WI38 (cell line): Measurements from ENCODE around the gene TTYH2.

Experiments used
- H3K4me3 ChIP-seq: 2 replicates; pipeline ENCODE4 v1.5.1; 2011; ENCODE audit warnings: low read depth, mild to moderate bottlenecking, control low read depth, low read length
- CTCF ChIP-seq: IDR thresholded peaks from 2 replicates; pipeline ENCODE4 v1.5.1; 2012; ENCODE audit warnings: low read depth, mild to moderate bottlenecking, control low read depth, low read length

TTYH2 gene

GRCh38 chr17:74243013-74243755 is 29.8 kb downstream of the TTYH2 start:
- TF ChIP-seq CTCF = no peak
- no peak overlapping the region for H3K4me3 ChIP-seq

- H3K4me3 ChIP-seq = no peak overlapping the region
- no peak for TF ChIP-seq CTCF
Measured at GRCh38 chr17:74244128-74244527, 30.8 kb downstream of the TTYH2 start.

GRCh38 chr17:74244548-74244947 is 31.2 kb downstream of the TTYH2 start:
- TF ChIP-seq CTCF = no peak
- no peak overlapping the region for H3K4me3 ChIP-seq

GRCh38 chr17:74245145-74245831 is 31.9 kb downstream of the TTYH2 start:
- H3K4me3 ChIP-seq = no peak overlapping the region

GRCh38 chr17:74245871-74246270 is 32.5 kb downstream of the TTYH2 start:
- H3K4me3 ChIP-seq = no peak overlapping the region
- TF ChIP-seq CTCF = no peak

More at GRCh38 chr17:74245145-74245831, 31.9 kb downstream of the TTYH2 start:
- no peak for TF ChIP-seq CTCF

GRCh38 chr17:74249590-74250270 is 36.4 kb downstream of the TTYH2 start:
- no peak for TF ChIP-seq CTCF
- H3K4me3 ChIP-seq = no peak overlapping the region
